CD4-positive, alpha-beta T cell treated with Interleukin-1 beta for 1 hour (primary cell): ENCODE data around the gene MTPN.

Experiments used
- DNase-seq, 2 donors: peaks; one replicate each; pipeline ENCODE4 v3.0.0-alpha.2; 2020 to 2022

Gene MTPN

DNA sequence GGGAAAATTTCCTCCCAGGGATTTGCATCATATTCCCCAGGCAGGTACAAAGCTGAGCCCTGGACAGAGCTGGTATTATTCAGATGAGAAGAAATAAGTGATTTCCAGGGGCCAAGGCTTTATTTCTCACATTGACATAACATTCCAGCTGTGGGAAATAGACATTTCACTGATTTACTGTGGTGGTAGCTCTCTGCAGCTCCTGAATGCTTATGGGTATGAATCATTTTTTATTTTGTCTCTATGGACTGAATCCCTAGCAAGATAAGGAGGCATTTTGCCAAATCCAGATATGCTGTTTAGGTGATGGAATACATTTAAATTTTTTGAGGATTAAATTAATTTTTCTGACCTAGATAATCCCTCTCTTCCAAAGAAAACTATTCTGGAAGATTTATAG lies 97.9 kb downstream of the MTPN start:
- DNase-seq: no peak

DNA sequence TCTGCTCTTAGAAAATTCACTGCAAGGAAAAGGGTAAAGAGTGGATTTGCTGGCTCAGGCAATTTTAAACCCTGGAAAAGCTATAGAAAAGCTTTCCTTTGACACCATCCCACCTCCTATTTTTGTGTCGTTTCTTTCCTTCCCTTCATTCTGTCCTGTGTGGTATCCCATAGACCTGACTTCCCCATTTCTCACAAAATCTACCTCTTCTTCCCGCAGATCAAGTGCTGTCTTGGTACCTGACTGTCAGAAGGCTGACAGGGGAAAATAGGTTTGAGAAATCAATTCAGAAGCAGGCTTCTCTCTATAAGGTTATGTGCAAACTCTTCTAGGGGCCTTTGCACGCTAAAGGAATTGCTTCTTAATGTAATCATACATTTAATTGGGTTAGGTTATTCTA lies 98.9 kb downstream of the MTPN start:
- no peak for DNase-seq

DNA sequence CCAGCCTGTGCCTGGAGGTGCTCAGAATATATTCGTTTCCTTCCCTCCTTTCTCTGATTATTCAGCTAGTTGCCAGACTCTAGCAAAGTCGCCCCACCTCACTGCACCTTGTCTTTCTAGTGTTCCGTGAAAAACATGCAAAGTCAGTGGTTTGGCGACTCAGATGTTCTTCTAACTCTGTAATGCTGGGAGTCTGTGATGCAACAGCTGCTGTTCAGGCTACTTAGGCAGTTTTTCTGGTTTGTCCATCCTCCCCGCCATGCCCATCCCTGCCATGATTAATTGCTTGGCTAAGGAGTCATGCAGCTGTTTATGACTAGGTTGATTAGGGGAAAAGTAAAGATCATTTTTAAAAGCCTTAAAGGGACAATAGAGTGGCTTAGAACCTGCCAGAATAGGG lies 99.4 kb downstream of the MTPN start:
- DNase-seq: no peak
